IPS DF 4.7 (cell line): ENCODE measurements around the gene SOCS1.

ENCODE experiments used
- DNase-seq: peaks from one replicate; pipeline ENCODE4 v3.0.0-alpha.2; 2013; ENCODE audit warnings: low spot score; ENCODE audit errors: extremely low read depth

The SOCS1 gene

GRCh38 chr16:11262915-11263314, 6.9 kb upstream of the SOCS1 start:
- no peak for DNase-seq

GRCh38 chr16:11260596-11260966, 4.6 kb upstream of the SOCS1 start:
- DNase-seq, result no peak

- no peak for DNase-seq
Observed at GRCh38 chr16:11259655-11260595, 3.9 kb upstream of the SOCS1 start.

GRCh38 chr16:11258553-11259492, 2.8 kb upstream of the SOCS1 start:
- no peak for DNase-seq

- DNase-seq, result no peak
Observed at GRCh38 chr16:11257131-11257938, 1.3 kb upstream of the SOCS1 start.

- no peak for DNase-seq
Observed at GRCh38 chr16:11256661-11257130, 692 bp upstream of the SOCS1 start.

GRCh38 chr16:11254913-11255736, 879 bp downstream of the SOCS1 start:
- DNase-seq, result no peak

GRCh38 chr16:11253995-11254912, 1.8 kb downstream of the SOCS1 start:
- DNase-seq, result no peak

GRCh38 chr16:11253009-11253994, 2.7 kb downstream of the SOCS1 start:
- no peak for DNase-seq

- no peak for DNase-seq
Observed at GRCh38 chr16:11252482-11252931, 3.5 kb downstream of the SOCS1 start.

GRCh38 chr16:11251525-11252481, 4.2 kb downstream of the SOCS1 start:
- no peak for DNase-seq

- no peak for DNase-seq
Observed at GRCh38 chr16:11250786-11251524, 5.0 kb downstream of the SOCS1 start.

- DNase-seq, result no peak
Observed at GRCh38 chr16:11250091-11250785, 5.8 kb downstream of the SOCS1 start.

- DNase-seq, result no peak
Observed at GRCh38 chr16:11249233-11250061, 6.6 kb downstream of the SOCS1 start.

GRCh38 chr16:11248133-11248532, 7.9 kb downstream of the SOCS1 start:
- DNase-seq, result no peak
